Measurements from ENCODE around the gene TTLL11. TPM values are rescaled to one million over a fixed set of nuclear protein-coding genes. Genes with fewer than 3 reads are reported as not detected.

Gene TTLL11
- total and polyA plus RNA-seq, 4 donors, result 1.4 to 4.5 (median 3.6) TPM

- TF ChIP-seq CTCF (IDR thresholded peaks at IDR 0.05; ENCODE audit: low read depth, low read length, missing input control) (no peak), FOXA2 (IDR thresholded peaks at IDR 0.05) (no peak), EGR1 (IDR thresholded peaks at IDR 0.05; ENCODE audit: low read depth in 2 of 2) (no peak), ATF3 (IDR thresholded peaks at IDR 0.05) (no peak), RAD21 (IDR thresholded peaks at IDR 0.05) (no peak), NR2F2 (IDR thresholded peaks at IDR 0.05) (no peak)
Observed at GRCh38 chr9:121874524-121874923, 218.6 kb downstream of the TTLL11 start (continued).

- 87% methylated on average over 8 of the region's 8 CpGs for WGBS
- Histone ChIP-seq H3K36me3 (ENCODE audit: control insufficient read depth in 4 of 4, insufficient read depth in 3 of 4, low read depth in 1 of 4, low read length in 3 of 4) (no peaks in the 10 kb centered on the region), H3K4me3 (ENCODE audit: low read depth in 1 of 3, low read length in 3 of 3) (no peak overlapping the region), H3K9ac (ENCODE audit: low read depth in 1 of 2, low read length in 2 of 2) (no peak overlapping the region), H3K27ac (ENCODE audit: low read depth in 1 of 2, low read length in 2 of 2) (no peak overlapping the region), H3K27me3 (ENCODE audit: control insufficient read depth in 4 of 4, insufficient read depth in 4 of 4, low read length in 3 of 4) (no peaks in the 10 kb centered on the region), H3K4me1 (ENCODE audit: control insufficient read depth in 4 of 4, insufficient read depth in 4 of 4, low read length in 3 of 4) (no peaks in the 10 kb centered on the region), H3K9me3 (ENCODE audit: control insufficient read depth in 4 of 4, low read length in 3 of 4) (no peaks in the 10 kb centered on the region)
- no peak for TF ChIP-seq RAD21 (IDR thresholded peaks at IDR 0.05)
- no peak for TF ChIP-seq FOXA2 (IDR thresholded peaks at IDR 0.05)
- TF ChIP-seq HNF4A (conservative IDR thresholded peaks at IDR 0.05), result no peak
- no peak for TF ChIP-seq MAX (IDR thresholded peaks at IDR 0.05)
- DNase-seq (ENCODE audit: low spot score), result no peak
Observed at GRCh38 chr9:121871431-121872025, 221.6 kb downstream of the TTLL11 start.

- Histone ChIP-seq H3K9me3 (ENCODE audit: control insufficient read depth in 4 of 4, low read length in 3 of 4) (no peaks in the 10 kb centered on the region), H3K36me3 (ENCODE audit: control insufficient read depth in 4 of 4, insufficient read depth in 3 of 4, low read depth in 1 of 4, low read length in 3 of 4) (no peaks in the 10 kb centered on the region), H3K4me3 (ENCODE audit: low read depth in 1 of 3, low read length in 3 of 3) (no peak overlapping the region), H3K27me3 (ENCODE audit: control insufficient read depth in 4 of 4, insufficient read depth in 4 of 4, low read length in 3 of 4) (no peaks in the 10 kb centered on the region), H3K27ac (ENCODE audit: low read depth in 1 of 2, low read length in 2 of 2) (no peak overlapping the region), H3K9ac (ENCODE audit: low read depth in 1 of 2, low read length in 2 of 2) (no peak overlapping the region), H3K4me1 (ENCODE audit: control insufficient read depth in 4 of 4, insufficient read depth in 4 of 4, low read length in 3 of 4) (no peaks in the 10 kb centered on the region)
- TF ChIP-seq REST (IDR thresholded peaks at IDR 0.05) (no peak), FOXA2 (IDR thresholded peaks at IDR 0.05) (no peak), JUND (IDR thresholded peaks at IDR 0.05) (no peak), NR2F2 (IDR thresholded peaks at IDR 0.05) (no peak), EGR1 (IDR thresholded peaks at IDR 0.05; ENCODE audit: low read depth in 2 of 2) (no peak), FOXA1 (IDR thresholded peaks at IDR 0.05) (no peak)
- DNase-seq (ENCODE audit: low spot score), result no peak
- WGBS, result 98% methylated on average over 10 of the region's 10 CpGs
Observed at GRCh38 chr9:121870271-121870670, 222.8 kb downstream of the TTLL11 start.
